SW 1271 (cell line): ENCODE data around the gene EFCAB8.
A peak's percentile ranks its signal among the peaks of the same experiment; 100 is the strongest.
"Not testable (repeated sequence)": the region's sequence is repeated elsewhere in the genome, so short reads cannot be mapped to it uniquely, and the experiment has no call there.

Experiments used
- DNase-seq, 2 experiments: peaks; one replicate each; lab custom pipeline; 2025; lab: John Stamatoyannopoulos, UW

Gene EFCAB8

DNA sequence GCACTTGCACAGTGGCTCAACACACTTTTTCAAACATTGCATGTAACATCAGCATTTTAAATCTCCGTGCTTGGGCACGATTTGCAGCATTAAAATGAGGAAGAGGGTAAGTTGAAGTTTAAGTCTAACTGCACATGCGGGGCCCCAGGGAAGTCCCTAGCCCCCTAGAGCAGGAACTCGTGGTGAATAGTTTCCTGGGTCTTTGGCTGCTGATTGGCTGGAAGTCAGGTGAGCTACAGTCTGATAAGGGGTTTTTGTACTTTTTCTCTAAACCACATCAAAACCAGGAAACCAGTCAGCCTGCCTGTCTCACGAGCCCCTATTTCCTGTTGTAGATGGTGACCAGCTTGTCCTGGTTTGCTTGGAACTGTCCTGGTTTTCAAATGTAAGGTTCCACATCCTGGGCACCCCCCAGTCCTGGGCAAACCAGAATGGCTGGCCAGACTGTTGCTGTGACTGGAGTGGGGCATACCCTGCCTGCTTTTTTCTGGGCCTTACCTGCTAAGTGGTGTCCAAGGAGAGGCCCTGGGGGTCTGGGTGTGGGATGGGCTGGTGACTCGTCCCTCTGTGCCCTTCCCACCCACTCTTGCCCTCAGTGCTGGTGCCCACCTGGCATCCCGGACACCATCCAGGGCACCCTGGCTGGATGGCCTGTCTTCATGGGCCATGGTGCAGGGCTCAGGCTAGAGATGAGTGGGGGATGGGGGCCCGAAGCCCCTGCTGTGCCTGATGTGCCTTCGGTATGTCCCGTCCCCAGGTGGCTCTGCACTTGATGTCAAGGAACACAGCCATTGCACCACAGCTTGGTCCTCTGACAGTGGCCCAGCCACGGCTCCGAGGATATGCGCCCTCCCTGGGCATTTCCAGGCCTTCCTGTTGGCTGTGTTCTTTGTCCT is 113.7 kb downstream of the EFCAB8 start:
- DNase-seq, result no peak

DNA sequence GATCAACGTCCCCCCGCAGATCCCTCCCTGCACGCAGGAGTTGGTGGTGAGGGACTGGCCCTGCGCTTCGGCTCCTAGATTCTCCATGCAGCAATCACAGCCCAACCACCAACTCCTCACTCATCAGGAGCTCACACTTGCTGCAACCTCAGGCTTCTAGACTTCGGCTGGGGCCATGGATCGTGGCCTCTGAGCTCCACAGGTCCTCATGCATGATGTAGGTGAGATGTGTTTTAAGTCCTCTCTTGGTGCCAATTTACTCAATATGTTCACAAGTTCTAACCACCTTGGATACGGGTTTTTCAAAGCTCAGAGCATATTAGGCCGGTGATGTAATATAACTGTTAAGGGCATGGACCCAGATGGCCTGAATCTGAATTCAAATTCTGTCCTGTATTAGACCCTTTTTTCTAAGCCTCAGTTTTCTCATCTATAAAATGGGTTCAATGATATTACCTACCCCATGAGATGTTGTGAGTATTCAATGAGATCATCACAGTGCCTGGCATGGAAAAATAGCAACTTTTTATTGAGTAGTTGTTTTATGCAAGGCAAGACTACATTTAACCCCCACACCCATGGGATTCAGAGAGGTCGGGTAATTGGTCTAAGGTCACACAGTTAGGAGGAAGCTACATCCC is 114.5 kb downstream of the EFCAB8 start:
- no peak for DNase-seq

DNA sequence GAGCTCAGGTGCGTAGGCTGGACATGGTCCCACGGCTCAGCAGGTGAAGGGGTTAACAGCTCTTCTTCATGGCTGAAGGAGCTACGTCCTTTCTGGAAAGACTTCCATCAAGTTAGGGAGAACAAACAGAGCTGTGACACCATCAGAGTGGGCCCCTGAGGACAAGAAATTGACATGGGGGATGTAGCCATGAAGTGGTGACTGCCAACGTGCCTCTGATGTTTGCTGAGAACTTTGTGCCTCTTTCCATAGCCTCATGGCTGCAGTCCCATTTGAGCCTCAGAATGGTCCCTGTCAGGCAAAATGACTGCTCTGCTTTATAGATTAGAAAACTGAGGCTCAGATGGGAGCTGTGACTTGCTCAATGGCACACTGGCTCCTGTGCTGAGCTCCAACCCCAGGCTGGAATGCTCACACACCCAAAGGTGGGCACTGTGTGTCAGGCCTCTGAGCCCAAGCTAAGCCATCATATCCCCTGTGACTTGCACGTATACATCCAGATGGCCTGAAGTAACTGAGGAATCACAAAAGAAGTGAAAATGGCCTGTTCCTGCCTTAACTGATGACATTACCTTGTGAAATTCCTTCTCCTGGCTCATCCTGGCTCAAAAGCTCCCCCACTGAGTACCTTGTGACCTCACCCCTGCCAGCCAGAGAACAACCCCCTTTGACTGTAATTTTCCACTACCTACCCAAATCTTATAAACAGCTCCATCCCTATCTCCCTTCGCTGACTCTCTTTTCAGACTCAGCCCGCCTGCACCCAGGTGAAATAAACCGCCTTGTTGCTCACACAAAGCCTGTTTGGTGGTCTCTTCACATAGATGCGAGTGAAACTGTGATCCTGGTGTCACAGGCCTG is 115.7 kb downstream of the EFCAB8 start:
- not testable (repeated sequence) for DNase-seq

DNA sequence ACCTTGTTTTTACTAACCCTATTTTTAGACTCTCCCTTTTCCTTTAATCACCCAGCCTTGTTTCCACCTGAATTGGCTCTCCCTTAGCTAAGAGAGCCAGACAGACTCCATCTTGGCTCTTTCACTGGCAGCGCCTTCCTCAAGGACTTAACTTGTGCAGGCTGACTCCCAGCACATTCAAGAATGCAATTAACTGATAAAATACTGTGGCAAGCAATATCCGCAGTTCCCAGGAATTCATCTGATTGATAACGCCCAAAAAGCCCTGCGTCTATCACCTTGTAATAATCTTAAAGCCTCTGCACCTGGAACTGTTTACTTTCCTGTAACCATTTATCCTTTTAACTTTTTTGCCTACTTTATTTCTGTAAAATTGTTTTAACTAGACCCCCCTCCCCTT is 116.4 kb downstream of the EFCAB8 start:
- not testable (repeated sequence) for DNase-seq

DNA sequence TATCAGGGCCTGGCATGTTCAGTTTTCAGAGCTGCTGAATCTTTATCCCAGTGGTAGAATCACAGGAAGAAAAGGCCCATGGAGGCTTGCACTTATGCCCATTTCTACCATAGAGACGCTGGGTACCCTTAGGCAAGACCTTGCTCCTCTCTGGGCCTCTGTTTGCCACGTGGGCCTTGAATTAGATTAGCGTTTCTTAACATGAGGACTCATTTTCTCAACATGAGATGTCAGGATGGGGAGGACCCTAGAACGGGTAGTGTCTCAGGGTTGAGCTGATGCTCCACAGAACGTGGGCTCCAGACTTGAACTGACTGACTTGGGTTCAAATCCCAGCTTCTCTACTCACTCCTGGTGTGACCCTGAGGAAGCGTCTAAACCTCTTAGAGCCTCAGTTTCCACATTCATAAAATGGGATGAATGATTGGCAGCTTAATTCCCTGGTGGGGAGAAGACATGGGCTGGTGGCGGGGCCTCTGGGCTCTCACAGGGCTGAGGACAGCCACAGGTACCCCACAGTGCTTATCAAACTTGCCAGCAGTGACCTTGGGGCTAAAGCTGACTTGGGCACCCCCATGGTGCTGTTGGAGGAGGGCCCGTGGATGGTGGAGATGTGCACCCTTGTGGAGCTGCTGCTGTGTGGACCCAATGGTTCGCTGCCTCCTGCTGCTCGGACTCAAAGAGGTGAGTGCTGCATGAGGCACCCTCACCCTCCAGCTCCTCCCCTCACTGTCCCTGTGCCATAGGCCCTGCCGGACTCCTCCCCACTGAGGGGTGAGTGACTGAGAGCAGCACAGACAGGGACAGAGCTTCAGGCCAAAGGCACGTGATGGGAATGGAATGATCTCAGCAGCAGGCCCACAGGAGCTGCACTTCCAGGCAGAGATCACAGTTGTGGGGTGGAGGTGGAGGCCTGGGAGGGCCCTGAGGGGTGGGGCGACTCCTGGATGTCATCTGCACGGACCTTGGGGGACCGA is 117.3 kb downstream of the EFCAB8 start:
- no peak for DNase-seq

DNA sequence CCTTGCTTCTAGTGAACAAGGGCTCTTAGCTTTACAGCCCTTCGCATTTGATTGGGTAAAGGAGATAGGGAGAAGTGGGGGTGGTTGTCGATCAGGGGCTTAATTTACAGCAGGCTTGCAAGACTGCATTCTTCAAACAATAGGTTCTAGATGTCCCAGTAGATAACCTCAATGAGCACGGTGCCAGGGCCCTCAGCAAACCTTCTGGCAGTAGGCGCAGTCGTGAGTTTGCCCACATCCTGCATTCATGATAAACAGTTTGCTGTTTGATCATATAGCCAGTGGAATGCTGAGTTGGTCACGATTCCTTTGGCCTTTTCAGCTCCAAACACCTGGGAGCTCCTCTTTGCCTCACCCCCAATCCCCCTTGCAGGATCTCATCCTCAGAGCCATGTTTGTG is 118.0 kb downstream of the EFCAB8 start:
- DNase-seq, result no peak

DNA sequence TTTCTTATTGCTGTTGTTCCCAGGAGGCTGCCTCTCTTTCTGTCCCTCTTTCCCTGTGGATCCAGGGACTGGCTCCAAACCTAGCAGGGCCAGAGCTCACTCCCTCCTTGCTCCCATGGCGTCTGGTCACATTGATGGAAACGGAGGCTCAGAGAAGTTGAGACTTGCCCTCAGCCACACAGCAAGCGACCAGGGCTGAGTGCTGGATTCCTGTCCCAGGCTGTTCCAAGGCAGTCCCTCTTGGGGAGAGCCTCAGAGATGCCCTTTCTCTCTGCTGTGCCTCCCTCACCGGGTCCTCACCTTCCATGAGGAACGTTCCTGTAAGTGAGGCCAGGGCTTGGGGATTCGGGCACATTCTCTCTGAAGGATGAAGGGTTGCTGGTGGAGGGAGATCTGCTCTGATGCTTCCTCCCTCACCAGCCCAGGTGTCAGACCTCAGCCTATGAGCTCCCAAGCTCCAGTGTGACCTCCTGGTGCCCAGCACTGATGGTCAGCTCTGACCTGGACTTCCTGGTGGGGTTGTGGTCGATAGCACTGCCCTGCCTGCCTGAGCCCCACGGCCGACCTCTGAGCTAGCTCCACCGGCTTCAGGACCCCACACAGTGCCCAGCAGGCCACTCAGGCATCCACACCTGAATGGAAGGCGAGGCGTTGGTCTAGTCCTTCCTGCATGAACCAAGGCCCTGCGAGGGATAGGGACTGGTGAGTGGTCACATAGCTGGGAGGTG is 118.7 kb downstream of the EFCAB8 start:
- DNase-seq, result no peak

DNA sequence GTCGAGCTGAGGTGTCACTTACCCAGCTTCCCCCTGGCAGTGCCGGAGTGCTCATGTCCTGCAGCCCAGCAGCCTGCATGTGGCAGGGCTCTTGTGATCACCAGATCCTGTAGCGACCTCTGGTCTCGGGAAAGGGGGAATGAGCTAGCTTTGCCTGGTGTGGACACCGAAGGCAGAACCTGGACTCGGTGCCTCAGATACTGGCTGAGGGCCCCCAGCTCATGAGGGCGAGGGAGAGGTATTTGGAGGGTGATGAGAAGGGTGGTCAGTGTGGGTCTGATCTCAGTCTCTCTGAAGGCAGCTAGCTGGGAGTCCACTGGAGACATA is 119.2 kb downstream of the EFCAB8 start:
- no peak for DNase-seq

DNA sequence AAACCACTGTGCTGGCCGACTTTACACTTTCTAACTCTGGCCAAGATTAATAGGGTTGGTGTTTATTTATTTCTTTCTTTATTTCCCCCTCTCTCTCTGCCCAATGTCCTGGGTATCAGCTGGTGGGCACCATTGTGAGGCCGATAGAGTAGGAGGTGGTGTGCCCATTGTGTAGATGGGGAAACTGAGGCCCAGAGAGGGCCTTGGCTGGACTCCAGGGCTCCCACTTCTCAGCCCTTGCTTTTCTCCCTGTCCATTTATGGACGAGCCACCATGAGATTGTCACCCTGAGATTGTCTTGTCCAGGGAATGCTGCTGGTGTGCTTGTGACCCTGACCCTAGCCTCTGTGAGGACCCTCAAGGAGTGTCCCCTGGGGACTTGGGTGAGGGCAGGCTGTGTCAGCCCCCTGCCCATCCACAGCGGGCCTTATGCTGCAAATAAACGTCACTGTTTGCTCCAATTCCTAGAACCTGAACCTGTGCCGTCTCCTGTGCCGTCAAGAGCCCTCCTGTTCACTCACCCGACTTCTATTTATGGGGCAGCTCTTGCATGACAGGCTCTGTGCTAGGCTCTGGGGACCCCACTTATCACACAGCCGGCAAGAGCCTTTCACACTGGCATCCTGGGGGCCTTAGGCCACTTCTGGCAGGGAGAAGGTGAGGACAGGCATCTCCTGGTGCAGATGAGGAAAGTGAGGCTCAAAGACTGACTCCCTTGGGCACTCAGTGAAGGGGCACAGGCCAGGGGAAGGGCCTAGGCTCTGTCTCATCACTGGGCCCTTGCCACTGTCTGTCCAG is 120.7 kb downstream of the EFCAB8 start:
- no peak for DNase-seq

DNA sequence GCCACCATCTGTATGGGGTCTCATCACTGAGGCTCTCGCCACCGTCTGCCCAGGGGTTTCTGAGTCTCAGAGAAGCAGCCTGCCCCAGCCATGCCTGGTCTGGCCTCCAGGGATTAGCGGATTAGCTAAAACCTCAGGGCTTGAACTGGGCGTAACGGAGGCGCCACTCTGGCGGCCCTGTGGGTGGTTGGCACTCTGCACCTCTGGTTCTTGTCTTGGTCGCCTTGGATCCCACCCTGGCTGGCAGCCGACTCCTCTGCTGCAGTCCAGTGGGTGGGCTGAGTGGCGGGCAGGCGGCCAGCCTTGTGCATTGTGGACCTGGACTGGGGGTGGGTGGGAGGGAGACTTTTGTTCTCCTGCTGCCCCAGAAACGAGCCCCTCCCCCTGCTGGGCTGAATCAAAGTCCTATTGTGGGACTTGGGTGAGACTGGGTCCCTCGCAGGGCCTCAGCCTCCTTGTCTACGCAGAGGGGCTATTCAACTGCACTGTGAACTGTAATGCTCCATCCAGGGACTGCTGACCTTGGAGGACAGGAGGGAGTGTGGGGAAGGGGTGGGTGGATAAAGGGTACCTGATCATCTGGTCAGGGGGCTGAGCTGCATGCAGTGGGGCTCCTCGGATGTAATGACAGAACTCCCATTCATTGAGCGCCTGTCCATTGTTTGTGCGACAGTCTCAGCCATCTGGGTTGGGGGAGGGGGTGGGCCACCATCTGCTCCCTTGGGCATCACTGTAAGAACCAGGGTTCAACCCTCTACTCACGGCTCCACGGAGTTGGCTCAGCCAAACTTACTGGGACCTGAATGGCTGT is 121.6 kb downstream of the EFCAB8 start:
- DNase-seq, result no peak

DNA sequence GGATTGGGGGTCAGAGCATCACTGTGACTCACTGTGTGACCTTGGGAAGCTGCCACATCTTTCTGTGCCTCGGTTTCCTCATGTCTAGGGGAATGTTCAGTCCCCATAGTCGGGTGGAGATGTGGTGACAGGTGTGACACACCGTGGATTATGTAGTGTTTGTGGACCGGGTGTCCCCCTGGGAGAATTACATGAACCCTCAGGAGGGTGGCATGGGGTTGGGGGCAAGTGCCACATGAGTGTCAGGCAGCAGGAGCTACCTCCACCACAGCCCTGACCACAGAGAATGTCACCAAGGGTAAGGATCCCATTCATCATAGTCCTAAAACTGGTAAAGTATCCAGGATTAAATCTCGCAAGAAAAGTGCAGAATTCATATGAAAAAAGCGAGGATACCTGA is 122.3 kb downstream of the EFCAB8 start:
- no peak for DNase-seq

DNA sequence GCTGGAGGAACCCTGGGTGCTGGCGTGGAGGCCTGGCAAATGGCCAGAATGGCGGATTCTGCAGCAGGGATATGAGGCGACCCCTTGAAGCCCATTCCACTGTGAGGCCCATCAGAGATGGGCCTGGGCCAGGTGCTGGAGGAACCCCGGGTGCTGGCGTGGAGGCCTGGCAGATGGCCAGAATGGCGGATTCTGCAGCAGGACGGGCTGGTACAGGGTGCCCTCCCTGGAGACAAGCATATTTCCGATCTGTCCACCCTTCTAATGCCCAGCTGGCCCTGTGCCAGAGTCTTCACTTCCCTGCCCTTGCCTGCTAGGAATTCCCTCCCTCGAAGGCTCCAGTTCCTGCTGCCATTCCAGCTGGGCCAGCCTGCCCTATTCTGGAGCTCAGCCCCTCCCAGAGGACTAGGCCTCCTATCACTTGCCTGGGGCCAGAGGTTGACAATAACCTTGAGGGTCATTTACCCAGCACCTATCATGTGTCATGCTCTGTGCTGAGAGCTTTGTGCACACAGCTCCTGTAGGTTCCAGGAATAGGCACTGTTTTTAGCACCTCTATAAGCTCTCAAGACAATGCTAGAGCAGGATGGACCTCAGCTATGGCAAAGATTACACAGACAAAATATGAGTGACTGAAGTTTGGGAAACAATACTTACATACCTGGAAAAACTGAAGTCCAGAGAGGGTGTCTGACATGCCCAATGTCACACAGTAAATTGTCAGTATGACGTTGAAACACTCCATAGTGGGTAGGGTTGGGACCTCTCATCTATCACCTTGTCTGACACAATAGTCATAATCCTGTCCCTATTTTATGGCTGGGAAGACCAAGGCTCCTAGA is 124.1 kb downstream of the EFCAB8 start:
- DNase-seq, result no peak

DNA sequence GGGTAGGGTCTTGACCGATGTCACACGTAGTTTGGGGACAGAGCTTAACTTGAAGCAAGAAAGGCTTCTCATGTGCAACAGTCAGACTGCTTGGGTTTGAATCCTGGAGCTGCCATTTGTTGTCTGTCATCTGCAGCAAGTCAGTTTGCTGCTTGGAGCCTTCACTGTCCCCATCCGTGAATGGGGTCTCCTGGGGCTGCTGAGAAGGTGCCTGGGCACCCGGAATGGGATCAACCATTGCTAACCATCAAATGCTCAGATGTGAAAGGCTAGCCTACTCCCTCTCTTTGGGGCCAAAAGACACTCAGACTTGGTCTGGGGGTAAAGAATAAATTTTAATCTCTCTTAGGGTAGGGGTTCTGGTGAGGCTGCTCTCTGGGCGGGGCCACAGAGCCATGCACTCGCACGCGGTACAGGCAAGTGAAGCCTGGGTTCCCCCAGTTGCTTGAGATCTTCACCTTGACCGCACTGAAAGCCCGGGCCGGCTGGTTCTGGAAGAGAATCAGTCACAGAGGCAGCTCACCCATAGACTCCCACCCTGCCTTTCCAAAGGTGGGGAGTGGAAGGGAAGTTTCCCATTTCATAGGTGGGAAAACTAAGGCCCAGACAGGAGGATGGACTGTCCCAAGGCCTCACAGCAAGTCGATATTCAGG is 124.9 kb downstream of the EFCAB8 start:
- no peak for DNase-seq

DNA sequence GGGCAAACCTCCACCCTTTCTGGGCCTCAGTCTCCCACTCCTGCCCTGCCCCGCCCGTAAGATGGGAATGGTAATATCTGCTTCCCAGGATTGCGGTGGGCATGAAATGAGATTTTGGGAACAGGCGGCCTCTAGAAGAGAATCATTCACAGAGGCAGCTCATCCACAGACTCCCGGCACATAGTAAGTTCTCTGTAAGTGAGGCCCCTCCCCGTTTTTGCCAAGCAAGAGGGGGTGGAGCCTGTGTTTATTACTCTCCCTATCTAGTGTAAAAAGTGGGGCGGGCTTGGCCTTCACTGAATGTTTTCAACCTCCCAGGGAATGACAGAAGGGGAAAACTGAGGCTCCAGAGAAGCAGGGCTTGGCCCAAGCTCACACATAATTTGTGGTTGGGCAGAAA is 125.5 kb downstream of the EFCAB8 start:
- DNase-seq, result peak in 1 of 2 experiments; percentile 57

DNA sequence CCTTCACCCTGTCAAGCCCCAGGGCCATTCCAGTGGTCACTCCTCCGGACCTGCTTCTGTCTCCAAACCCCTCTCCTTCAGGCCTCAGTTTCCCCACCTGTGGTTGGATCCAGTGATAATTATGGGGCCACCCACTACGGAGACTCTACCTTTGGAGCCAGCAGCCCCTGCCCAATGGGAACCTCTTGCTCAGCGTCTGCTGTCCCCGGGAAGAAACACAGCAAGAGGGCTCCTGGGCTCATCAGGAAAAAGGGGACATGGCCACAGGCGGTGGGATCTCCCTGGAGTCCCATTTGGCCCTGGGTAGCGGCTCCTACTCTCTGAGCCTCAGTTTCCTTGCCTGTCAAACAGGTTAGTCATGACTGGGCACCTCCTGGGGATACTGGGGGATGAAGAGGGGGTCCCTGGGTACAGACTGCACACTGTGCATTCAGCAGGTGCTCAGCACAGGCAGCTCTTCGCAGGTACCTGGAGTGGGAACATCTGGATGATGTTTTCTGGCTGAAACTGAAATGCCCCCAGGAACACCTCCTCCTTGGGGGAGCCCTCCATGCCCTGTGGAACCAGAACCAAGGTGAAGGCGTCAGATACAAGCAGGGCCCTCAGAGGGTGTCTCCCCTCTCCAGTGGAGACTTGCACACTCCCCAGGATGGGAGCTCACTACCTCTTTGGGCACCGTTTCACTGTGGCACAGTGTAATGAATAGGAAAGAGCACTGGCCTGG is 126.1 kb downstream of the EFCAB8 start:
- no peak for DNase-seq

DNA sequence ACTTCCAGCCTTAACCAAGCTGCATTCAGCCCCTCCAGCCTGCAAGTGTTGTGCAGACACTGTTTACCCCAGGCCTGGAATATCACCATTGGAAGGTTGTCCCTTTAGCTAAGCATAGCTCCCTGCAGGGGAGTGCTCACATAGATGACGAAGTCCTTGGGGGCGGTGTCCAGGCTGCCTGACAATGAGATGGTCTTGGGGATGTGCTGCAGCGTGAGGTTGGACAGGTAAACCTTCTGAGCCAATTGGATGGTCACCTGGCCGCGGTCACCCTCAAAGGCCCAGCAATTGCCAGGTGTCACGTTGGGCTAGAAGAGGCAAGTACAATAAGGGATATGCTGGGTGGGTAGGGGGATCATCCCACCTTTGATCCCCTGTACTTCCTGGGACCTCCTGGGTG is 126.9 kb downstream of the EFCAB8 start:
- no peak for DNase-seq
